Measurements from ENCODE around the gene FAM237B. TPM values are rescaled to one million over a fixed set of nuclear protein-coding genes. Genes with fewer than 3 reads are reported as not detected.

The FAM237B gene
- total RNA-seq, 1 experiment from 2014 or later, result not detected

- DNase-seq (ENCODE audit: low spot score), result no peak
Observed at GRCh38 chr7:90290244-90291113, 30.6 kb downstream of the FAM237B start.

GRCh38 chr7:90288154-90288553, 33.0 kb downstream of the FAM237B start:
- DNase-seq (ENCODE audit: low spot score), result no peak

DNA sequence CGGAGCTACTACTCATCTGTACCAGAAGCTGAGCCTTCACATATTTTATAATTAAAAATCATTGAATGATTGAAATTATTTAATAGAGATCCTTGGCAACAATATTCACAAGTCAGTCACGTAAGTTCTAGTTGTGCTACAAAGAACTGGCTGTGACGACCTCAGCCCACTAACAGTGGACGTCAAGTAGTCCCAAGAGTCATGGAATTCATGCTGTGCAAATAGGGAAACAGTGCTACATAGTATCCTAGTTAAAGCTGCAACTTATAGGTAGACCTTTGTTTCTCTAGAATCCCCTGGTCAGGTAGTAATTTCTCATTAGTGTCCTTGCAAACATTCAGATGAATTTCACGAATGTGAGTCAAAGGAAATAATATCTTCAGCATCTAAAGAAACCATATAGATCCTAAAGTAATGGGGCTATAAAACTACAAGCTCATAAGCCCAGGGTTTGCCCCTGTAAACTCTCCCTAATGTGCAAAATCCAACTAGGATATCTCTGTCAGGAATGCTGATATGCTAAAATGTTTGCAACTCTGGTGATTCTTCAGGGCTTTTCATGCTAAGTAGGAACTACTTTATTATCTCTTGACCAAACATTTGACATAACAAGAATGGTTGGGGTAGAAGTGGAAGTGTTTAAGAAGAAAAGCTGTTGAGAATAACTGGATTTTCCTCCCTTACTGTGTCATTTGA, 44.9 kb downstream of the FAM237B start:
- DNase-seq (ENCODE audit: low spot score), result no peak

DNA sequence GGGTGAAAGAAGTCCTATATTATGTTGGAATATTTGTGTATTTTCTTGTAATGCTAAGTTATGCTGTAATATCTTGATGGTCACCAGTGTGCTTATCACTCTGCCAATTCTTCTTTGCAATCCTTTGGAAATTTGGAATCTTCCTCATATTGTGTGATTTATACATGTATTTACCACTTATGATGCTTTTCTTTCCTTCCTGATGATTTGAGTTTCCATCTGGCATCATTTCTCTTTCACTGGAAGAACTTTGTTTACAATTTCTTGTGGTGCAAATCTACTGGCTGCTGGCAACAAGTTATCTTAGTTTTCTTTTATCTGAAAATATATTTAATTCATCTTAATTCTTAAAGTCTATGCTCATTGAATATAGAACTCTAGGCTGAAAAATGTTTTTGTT, 46.9 kb downstream of the FAM237B start:
- no peak for DNase-seq (ENCODE audit: low spot score)

DNA sequence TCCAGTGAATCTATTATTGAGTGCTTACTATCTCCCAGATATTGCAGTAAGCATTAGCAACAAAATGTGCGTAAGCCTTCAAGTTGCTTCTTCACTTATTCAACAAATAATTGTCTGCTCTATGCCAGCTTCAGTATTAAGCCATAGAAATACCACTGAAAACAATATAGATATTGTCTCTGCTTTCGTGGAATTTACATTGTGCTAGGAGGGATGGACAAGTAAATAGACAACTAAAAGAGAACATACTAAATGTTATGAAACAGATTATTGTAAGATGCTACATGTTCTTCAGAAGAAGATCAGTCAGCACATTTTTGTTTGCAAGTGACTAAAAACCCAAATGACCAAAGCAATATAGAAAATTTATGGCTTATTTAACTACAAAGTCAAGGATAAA, 48.9 kb downstream of the FAM237B start:
- no peak for DNase-seq (ENCODE audit: low spot score)

DNA sequence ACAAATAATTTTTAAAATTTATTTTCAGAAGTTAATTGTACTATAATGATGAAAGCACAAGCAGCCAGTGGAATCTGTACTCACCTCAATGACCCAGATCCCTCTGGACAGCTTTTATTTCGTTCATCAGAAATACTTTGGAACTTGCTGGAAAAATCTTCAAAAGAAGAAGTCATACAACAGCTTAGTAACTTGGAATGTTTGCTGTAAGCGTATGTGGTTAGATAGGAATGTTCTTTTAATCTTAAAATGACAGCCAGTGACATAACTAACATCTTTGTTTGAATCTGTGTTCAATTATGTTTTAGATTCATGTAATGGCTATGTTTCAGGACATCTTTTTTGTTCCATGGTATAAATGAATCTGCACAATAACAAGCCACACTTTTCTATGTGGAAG, 49.4 kb downstream of the FAM237B start:
- no peak for DNase-seq (ENCODE audit: low spot score)

DNA sequence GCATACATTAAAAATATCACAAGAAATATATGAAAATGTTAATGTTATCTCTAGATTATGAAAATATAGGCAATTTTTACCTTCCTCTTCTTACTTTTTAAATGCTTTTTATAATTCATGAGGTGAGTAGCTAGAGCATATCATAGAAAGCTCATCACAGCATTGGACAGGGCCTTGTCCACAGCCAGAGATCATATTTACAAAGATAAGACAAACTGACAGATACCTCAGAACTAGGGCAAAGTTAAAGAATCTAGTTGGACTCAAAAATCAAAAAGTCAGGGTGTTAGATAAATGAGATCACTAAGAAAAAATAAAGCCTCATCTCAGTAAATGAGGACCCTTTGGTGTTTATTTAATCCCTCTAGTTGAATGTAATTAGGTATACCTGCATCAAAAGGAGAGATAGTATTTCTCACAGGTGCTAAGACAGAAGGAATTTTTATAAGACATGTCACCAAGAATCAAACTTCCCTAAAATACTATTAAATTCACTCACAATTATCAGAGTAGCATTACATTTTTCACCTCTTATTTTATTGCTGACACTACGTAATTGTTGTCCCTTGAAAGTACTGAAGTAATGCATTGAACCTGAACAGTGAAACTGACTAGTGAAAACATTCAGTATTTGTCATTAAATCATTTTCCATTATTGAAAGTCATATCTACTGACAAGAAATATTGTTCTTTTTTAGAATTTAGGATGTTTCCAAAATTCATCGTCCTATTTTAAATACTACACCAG, 50.5 kb downstream of the FAM237B start:
- DNase-seq (ENCODE audit: low spot score), result no peak

DNA sequence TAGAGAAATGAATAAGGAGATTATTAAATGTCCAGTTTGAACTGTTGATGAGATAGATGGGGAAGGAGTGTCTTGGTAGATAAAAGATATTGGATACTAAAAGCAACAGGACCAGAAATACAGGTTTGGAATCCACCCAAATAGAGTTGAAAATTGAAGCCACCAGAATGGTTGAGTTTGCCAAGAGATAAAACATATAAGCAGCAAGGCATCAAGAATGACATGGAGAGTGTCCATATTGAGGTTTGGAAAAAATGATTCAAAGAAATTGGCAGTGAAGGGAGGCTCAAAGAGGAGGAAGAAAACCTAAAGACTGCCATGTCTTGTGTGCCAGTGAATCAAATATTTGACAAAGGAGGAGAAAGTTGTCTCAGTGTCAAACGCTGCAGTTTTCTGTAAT, 51.9 kb downstream of the FAM237B start:
- DNase-seq (ENCODE audit: low spot score), result no peak

DNA sequence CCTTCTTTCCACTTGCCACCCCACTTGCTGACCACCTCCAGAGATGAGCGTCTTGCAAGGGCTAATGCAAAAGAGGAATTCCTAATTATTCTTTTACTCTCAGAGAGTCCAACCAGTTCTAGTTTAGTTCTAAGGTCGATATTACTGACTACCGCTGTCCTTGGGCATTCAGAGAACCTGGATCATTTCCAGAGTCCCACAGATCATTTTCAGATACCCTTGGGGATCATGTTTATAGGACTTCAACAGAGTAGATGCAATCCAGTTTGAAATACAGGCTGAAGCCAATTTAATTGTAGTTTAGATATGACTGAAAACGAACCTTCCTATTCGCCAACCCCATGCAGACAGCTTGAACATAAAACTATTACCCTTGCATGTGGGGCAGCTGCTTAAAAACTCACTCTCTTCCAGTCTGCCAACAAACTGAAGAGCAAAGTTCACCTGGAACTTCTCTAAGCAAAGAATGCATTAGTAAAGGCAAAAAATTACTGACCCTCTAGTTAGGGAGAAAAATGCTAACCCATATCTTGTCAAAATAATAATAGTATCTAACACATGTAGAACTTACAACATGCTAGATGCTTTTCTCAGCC, 53.7 kb downstream of the FAM237B start:
- no peak for DNase-seq (ENCODE audit: low spot score)

DNA sequence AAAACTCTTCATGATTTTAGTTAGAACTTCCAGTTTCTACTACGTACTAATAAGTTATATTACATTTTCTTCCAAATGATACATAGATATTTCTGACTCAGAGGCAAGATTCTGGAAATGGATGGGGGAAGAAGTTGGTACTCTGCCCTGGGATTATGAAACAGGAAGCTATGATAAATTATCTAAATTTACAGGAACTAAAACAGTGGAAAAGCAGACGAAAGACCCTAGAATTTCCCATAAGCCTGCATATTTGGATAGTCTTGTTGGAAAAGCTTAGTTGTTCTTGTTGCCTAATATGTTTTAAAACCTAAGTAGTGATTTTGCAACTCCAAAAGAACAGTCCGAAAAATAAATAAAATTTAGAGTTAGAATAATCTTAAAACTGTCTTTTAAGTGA, 54.3 kb downstream of the FAM237B start:
- DNase-seq (ENCODE audit: low spot score), result no peak

Other genes with a start within 250 kb of the FAM237B start
- gene STEAP1, start 166.8 kb downstream of the FAM237B start, total RNA-seq (2014; rRNA removed; shearing (Covaris generic)), result 14.6 and 31.3 TPM in 2 replicates
- 5.8 and 9.0 TPM in 2 replicates for gene STEAP2, start 109.6 kb downstream of the FAM237B start, total RNA-seq (2014; rRNA removed; shearing (Covaris generic))
- gene CFAP69, start 76.1 kb downstream of the FAM237B start, total RNA-seq (2014; rRNA removed; shearing (Covaris generic)), result 1.3 and 1.8 TPM in 2 replicates
- gene GTPBP10, start 25.4 kb upstream of the FAM237B start, total RNA-seq (2014; rRNA removed; shearing (Covaris generic)), result 23.1 and 28.2 TPM in 2 replicates
- 31.2 and 40.5 TPM in 2 replicates for gene CLDN12, start 82.2 kb upstream of the FAM237B start, total RNA-seq (2014; rRNA removed; shearing (Covaris generic))
- not detected in 2 replicates for gene PTTG1IP2, start 148.3 kb upstream of the FAM237B start, total RNA-seq (2014; rRNA removed; shearing (Covaris generic))

Data from H4 (cell line).